AG04449 (cell line): ENCODE data around the gene DNAAF8.

ENCODE experiments used
- CTCF ChIA-PET: fragments of 350-600 bp; formaldehyde crosslinking; extraction: SDS; loops from one replicate; lab custom pipeline; 2021; ENCODE audit warnings: antibody characterized with exemption; lab: Yijun Ruan, JAX
- POLR2A ChIA-PET: fragments of 400-600, 350-600 bp; formaldehyde crosslinking; extraction: SDS; loops from one replicate; lab custom pipeline; 2020; ENCODE audit warnings: antibody characterized with exemption, inconsistent platforms; lab: Yijun Ruan, JAX
- DNase-seq: peaks from one replicate; pipeline ENCODE4 v3.0.0-alpha.2; 2010; ENCODE audit warnings: low read depth, low spot score
- H3K4me3 ChIP-seq: 2 replicates; pipeline ENCODE4 v1.5.1; 2011; ENCODE audit warnings: low read depth, mild to moderate bottlenecking, control low read depth, low read length
- CTCF ChIP-seq: IDR thresholded peaks from one replicate; pipeline ENCODE4 v1.5.1; 2011; ENCODE audit warnings: mild to moderate bottlenecking, moderate library complexity, low read length, control low read depth, inconsistent platforms; ENCODE audit not compliant: insufficient read depth; ENCODE audit errors: missing control alignments

DNAAF8 gene

GRCh38 chr16:4695473-4696171 lies 38.7 kb upstream of the DNAAF8 start:
- H3K4me3 ChIP-seq: no peak overlapping the region
- no peak for DNase-seq
- ChIA-PET POLR2A (interaction anchor here (0.6 to 1.6 kb wide), 2 partner anchors 37 to 39 kb away, joined by 3 to 7 read pairs; partner anchors contain the start of genes ANKS3 and DNAAF8), CTCF (interaction anchor here (0.8 to 4.5 kb wide), 6 partner anchors 8 to 1947 kb away, joined by 3 to 20 read pairs (median 3); no protein-coding TSS in a partner anchor)
- TF ChIP-seq CTCF: no peak

DNA sequence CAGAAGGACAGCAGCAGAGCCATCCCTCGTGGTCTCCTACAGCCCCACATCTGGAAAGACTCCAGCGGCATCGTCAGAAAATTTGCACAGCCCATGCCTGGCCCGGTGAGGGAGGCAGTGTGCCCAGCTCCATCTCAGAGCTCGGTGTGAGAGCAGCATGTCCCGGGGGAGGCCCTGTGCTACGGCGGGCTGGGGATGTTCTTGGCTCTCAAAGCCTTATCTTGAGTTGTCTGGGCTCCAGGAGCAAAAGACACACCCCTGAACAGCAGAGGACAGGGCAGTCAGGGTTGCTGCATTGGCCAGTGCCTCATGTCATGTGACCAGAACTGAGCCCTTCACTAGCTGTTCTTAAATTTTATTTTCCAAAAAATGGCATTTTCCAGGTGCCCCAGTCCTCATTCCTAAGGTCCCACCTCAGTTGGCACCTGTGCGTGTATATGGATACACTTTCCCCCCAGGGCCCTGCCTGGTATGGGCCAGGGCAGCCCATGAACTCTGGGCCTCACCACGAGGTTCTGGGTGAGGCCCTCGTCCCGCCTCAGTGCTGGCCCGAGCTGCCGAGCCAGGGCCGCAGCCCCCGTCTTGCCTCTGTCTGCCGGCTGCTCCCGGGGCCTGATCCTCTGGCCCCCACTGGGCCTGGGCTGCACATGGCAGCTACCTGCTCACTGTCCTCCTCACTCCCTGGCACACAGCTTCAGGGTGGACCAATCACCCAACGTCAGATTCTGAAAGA lies 38.0 kb upstream of the DNAAF8 start:
- no peak for DNase-seq
- no peak for TF ChIP-seq CTCF
- ChIA-PET POLR2A (interaction anchor here (0.6 to 1.6 kb wide), 2 partner anchors 38 kb away, joined by 3 to 7 read pairs; partner anchors contain the start of genes ANKS3 and DNAAF8), CTCF (interaction anchor here (0.9 to 4.5 kb wide), 3 partner anchors 10 to 259 kb away, joined by 3 to 20 read pairs (median 3); no protein-coding TSS in a partner anchor)
- no peak overlapping the region for H3K4me3 ChIP-seq

DNA sequence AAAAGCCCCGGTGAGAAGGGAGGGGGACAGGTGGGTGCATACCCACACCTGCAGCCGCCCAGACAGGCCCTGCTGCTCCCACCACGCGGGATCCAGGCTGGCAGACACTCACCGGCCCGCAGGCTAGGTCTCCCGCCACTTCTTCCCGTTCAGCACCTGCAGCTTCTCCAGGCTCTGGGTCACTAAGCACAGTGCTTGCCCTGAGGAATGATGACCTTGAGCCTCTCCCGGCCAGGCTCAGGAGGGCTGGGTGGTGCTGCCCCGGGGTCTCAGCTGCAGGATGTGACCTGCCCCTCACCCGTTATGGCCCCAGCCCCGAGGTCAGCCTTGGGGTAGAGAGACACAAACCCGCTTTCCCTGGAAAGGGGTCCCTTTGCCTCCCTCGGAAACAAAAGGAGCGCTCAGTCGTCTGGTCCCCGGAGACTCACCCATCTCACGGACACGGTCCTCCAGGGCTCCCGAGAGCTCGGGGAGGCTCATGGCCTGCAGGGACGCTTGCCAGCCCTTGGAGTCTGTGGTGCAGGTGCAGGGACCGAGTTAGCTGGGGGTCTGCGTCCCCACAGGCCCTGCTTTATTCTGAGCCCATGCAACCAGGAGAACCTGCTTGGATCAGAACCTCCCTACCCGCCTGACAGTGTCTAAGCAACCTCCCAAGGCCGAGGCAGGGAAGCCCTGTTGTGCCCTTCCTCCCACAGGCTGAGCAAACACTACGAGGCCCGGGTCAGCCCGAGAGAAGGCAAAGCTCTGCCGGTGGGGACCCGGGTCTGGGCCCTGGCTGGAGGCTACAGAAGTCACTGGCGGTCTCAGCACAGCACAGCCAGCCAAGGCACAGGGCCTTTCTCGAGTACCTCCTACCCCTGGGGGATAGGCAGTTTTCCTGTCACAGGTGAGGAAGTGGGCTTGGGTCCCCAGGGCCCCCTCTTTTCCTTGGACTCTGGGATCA lies 37.2 kb upstream of the DNAAF8 start:
- CTCF ChIA-PET: interaction anchor here (1.6 to 4.5 kb wide), 2 partner anchors 258 to 259 kb away, joined by 6 to 20 read pairs; no protein-coding TSS in a partner anchor
- no peak for DNase-seq
- H3K4me3 ChIP-seq: no peak overlapping the region
- POLR2A ChIA-PET: no interaction called here
- no peak for TF ChIP-seq CTCF

DNA sequence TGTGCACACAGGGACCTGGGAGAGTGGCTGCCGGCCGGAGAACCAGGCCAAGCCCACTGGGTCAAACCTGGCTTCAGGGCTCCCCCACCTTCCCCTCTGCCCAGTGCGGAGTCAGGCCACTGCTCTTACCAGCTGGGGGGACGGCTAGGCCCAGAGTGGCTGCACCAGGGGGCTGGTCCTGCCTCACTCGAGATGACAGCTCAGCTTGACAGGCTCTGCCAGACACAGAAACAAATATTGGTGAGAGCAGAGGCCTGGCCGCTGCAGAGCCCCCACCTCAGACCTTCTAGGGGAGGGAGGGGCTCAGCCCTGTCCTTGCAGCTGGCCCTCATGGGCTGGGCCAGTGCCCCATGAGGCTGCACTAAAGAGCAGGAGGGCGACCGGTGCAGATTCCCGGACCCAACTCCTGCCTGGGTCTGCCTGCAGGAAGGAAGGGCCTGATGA lies 36.5 kb upstream of the DNAAF8 start:
- TF ChIP-seq CTCF: no peak
- DNase-seq: no peak
- no peak overlapping the region for H3K4me3 ChIP-seq
- ChIA-PET CTCF (interaction anchor here (1.6 kb wide), 1 partner anchor 258 kb away, joined by 6 read pairs; no protein-coding TSS in a partner anchor), POLR2A (interaction anchor here (0.9 kb wide), 1 partner anchor 37 kb away, joined by 4 read pairs; the partner anchor contains the start of gene DNAAF8)

- no peak overlapping the region for H3K4me3 ChIP-seq
- no peak for DNase-seq
- ChIA-PET CTCF (interaction anchor here (1.6 kb wide), 1 partner anchor 258 kb away, joined by 6 read pairs; no protein-coding TSS in a partner anchor), POLR2A (interaction anchor here (0.9 kb wide), 1 partner anchor 36 kb away, joined by 4 read pairs; the partner anchor contains the start of gene DNAAF8)
- no peak for TF ChIP-seq CTCF
Observed at GRCh38 chr16:4698321-4699045, 35.9 kb upstream of the DNAAF8 start.
